SK-N-SH treated with all-trans-retinoic acid at 6 μM for 48 hours (cell line): ENCODE measurements around the gene PDE3A.

ENCODE experiments used
- ATAC-seq: fragments of 200-7000 bp; cut with Tn5 transposase; 3 replicates; pipeline ENCODE4 v1.9.1; 2020; ENCODE audit warnings: mild to moderate bottlenecking, moderate library complexity
- ARNTL ChIP-seq: fragments of 450-650 bp; formaldehyde crosslinking; IDR thresholded peaks from 2 replicates; pipeline ENCODE4 v1.5.0; 2020; ENCODE audit warnings: low read depth, mild to moderate bottlenecking, moderate library complexity, borderline replicate concordance
- BACH2 ChIP-seq: fragments of 250-450 bp; sonication (Bioruptor Pico); IDR thresholded peaks from 2 replicates; pipeline ENCODE4 v1.9.0; 2021; ENCODE audit warnings: mild to moderate bottlenecking, borderline replicate concordance
- CREB5 ChIP-seq: fragments of 250-450 bp; sonication (Bioruptor Pico); IDR thresholded peaks from 2 replicates; pipeline ENCODE4 v1.5.1; 2020; ENCODE audit warnings: low read depth, mild to moderate bottlenecking, moderate library complexity
- CSDC2 ChIP-seq: fragments of 250-450 bp; sonication (Bioruptor Pico); IDR thresholded peaks from 2 replicates; pipeline ENCODE4 v1.5.0; 2020; ENCODE audit warnings: mild to moderate bottlenecking, moderate library complexity
- CSRNP3 ChIP-seq: fragments of 250-450 bp; sonication (Bioruptor Pico); IDR thresholded peaks from 2 replicates; pipeline ENCODE4 v1.5.1; 2021; ENCODE audit warnings: mild to moderate bottlenecking, moderate library complexity
- GLIS3 ChIP-seq: fragments of 250-450 bp; sonication (Bioruptor Pico); IDR thresholded peaks from 2 replicates; pipeline ENCODE4 v1.5.0; 2020; ENCODE audit warnings: mild to moderate bottlenecking, moderate library complexity
- OSR1 ChIP-seq: fragments of 250-450 bp; sonication (Bioruptor Pico); IDR thresholded peaks from 2 replicates; pipeline ENCODE4 v1.8.0; 2022; ENCODE audit warnings: moderate library complexity, mild to moderate bottlenecking, inconsistent platforms
- PATZ1 ChIP-seq: fragments of 250-450 bp; sonication (Bioruptor Pico); IDR thresholded peaks from 2 replicates; pipeline ENCODE4 v1.8.0; 2020; ENCODE audit warnings: mild to moderate bottlenecking, moderate library complexity, borderline replicate concordance
- PPARA ChIP-seq: fragments of 250-450 bp; sonication (Bioruptor Pico); IDR thresholded peaks from 2 replicates; pipeline ENCODE4 v1.5.0; 2020; ENCODE audit warnings: mild to moderate bottlenecking, borderline replicate concordance
- SNAI2 ChIP-seq: fragments of 250-450 bp; sonication (Bioruptor Pico); IDR thresholded peaks from 2 replicates; pipeline ENCODE4 v1.5.0; 2020; ENCODE audit warnings: mild to moderate bottlenecking, moderate library complexity
- TCF4 ChIP-seq: fragments of 250-450 bp; sonication (Bioruptor Pico); IDR thresholded peaks from 2 replicates; pipeline ENCODE4 v1.8.0; 2021; ENCODE audit warnings: mild to moderate bottlenecking, moderate library complexity, borderline replicate concordance
- TOX ChIP-seq: fragments of 250-450 bp; sonication (Bioruptor Pico); IDR thresholded peaks from 2 replicates; pipeline ENCODE4 v1.8.0; 2021; ENCODE audit warnings: mild to moderate bottlenecking, moderate library complexity, borderline replicate concordance
- TSHZ2 ChIP-seq: fragments of 250-450 bp; sonication (Bioruptor Pico); IDR thresholded peaks from 2 replicates; pipeline ENCODE4 v1.5.0; 2020; ENCODE audit warnings: mild to moderate bottlenecking, moderate library complexity
- ZC3H10 ChIP-seq: fragments of 250-450 bp; sonication (Bioruptor Pico); IDR thresholded peaks from 2 replicates; pipeline ENCODE4 v1.5.1; 2021; ENCODE audit warnings: mild to moderate bottlenecking, moderate library complexity
- ZFP3 ChIP-seq: fragments of 250-450 bp; sonication (Bioruptor Pico); IDR thresholded peaks from 2 replicates; pipeline ENCODE4 v1.5.0; 2020; ENCODE audit warnings: mild to moderate bottlenecking, moderate library complexity
- ZFP30 ChIP-seq: fragments of 450-650 bp; formaldehyde crosslinking; IDR thresholded peaks from 2 replicates; pipeline ENCODE4 v1.5.0; 2022; ENCODE audit warnings: mild to moderate bottlenecking, moderate library complexity
- ZNF565 ChIP-seq: fragments of 450-650 bp; formaldehyde crosslinking; conservative IDR thresholded peaks from 2 replicates; pipeline ENCODE4 v1.5.0; 2020; ENCODE audit warnings: low read depth, mild to moderate bottlenecking, moderate library complexity

Gene PDE3A

GRCh38 chr12:20696181-20696905 is 328.0 kb downstream of the PDE3A start (continued):
- no peak for TF ChIP-seq CREB5
- no peak for TF ChIP-seq TOX

GRCh38 chr12:20701106-20701505 is 332.8 kb downstream of the PDE3A start:
- ATAC-seq: no peak
- TF ChIP-seq OSR1 (CRISPR knock-in tag) (no peak), ZC3H10 (no peak), TOX (no peak), SNAI2 (CRISPR knock-in tag) (no peak), ZFP30 (CRISPR knock-in tag) (no peak), BACH2 (no peak), ZNF565 (CRISPR knock-in tag) (no peak), PPARA (CRISPR knock-in tag) (no peak), PATZ1 (CRISPR knock-in tag) (no peak), GLIS3 (CRISPR knock-in tag) (no peak), CSDC2 (CRISPR knock-in tag) (no peak), CSRNP3 (CRISPR knock-in tag) (no peak), CREB5 (no peak)

- no peak for ATAC-seq
- TF ChIP-seq TCF4 (CRISPR knock-in tag): no peak
- no peak for TF ChIP-seq PPARA (CRISPR knock-in tag)
- TF ChIP-seq CREB5: no peak
- no peak for TF ChIP-seq OSR1 (CRISPR knock-in tag)
- no peak for TF ChIP-seq ARNTL
- TF ChIP-seq ZFP3: no peak
- no peak for TF ChIP-seq PATZ1 (CRISPR knock-in tag)
- no peak for TF ChIP-seq TSHZ2 (CRISPR knock-in tag)
These were observed 336.5 kb downstream of the PDE3A start for GRCh38 chr12:20704860-20705259.
